Stimulated activated CD4-positive, alpha-beta T cell treated with anti-CD3 and anti-CD28 coated beads, Interleukin-1b, Interleukin-23, amount 100 ng/mL, for 24 hours (primary cell): ENCODE data around the gene ALDH3A1.

Source experiments
- DNase-seq, 4 experiments: peaks; one replicate each; pipeline ENCODE4 v3.0.0-alpha.2; 2020; ENCODE audit warnings: low read depth in 4 of 4, low spot score in 1 of 4

The ALDH3A1 gene

GRCh38 chr17:19720631-19721426, 27.3 kb downstream of the ALDH3A1 start:
- DNase-seq, result no peak

GRCh38 chr17:19720210-19720475, 28.0 kb downstream of the ALDH3A1 start:
- no peak for DNase-seq

- DNase-seq, result no peak
These were observed 28.5 kb downstream of the ALDH3A1 start for GRCh38 chr17:19719355-19720209.

GRCh38 chr17:19718613-19719354, 29.3 kb downstream of the ALDH3A1 start:
- no peak for DNase-seq

- no peak for DNase-seq
These were observed 30.0 kb downstream of the ALDH3A1 start for GRCh38 chr17:19718041-19718612.

- no peak for DNase-seq
These were observed 30.6 kb downstream of the ALDH3A1 start for GRCh38 chr17:19717411-19717908.

GRCh38 chr17:19717031-19717360, 31.1 kb downstream of the ALDH3A1 start:
- no peak for DNase-seq

GRCh38 chr17:19716108-19717030, 31.7 kb downstream of the ALDH3A1 start, which contains the start of gene SLC47A2:
TSS of gene SLC47A2 (minus strand) at chr17:19716584. CDS start at chr17:19716555, 29 bp downstream.
- no peak for DNase-seq

- no peak for DNase-seq
These were observed 33.3 kb downstream of the ALDH3A1 start for GRCh38 chr17:19714542-19715411.

GRCh38 chr17:19713901-19714361, 34.2 kb downstream of the ALDH3A1 start:
- no peak for DNase-seq

GRCh38 chr17:19713462-19713861, 34.6 kb downstream of the ALDH3A1 start:
- DNase-seq, result no peak

GRCh38 chr17:19712436-19713004, 35.6 kb downstream of the ALDH3A1 start:
- DNase-seq, result no peak

GRCh38 chr17:19709841-19710240, 38.3 kb downstream of the ALDH3A1 start:
- no peak for DNase-seq

- no peak for DNase-seq
These were observed 39.5 kb downstream of the ALDH3A1 start for GRCh38 chr17:19708431-19709175.

GRCh38 chr17:19707728-19708221, 40.3 kb downstream of the ALDH3A1 start:
- DNase-seq, result no peak

GRCh38 chr17:19706791-19707727, 41.0 kb downstream of the ALDH3A1 start:
- no peak for DNase-seq
